ENCODE data around the gene LRRC9. TPM values are rescaled to one million over a fixed set of nuclear protein-coding genes. Genes with fewer than 3 reads are reported as not detected.
"Not testable (repeated sequence)": the region's sequence is repeated elsewhere in the genome, so short reads cannot be mapped to it uniquely, and the experiment has no call there.

LRRC9 gene
- polyA plus RNA-seq, 3 donors from 2014 or later = not detected

DNA sequence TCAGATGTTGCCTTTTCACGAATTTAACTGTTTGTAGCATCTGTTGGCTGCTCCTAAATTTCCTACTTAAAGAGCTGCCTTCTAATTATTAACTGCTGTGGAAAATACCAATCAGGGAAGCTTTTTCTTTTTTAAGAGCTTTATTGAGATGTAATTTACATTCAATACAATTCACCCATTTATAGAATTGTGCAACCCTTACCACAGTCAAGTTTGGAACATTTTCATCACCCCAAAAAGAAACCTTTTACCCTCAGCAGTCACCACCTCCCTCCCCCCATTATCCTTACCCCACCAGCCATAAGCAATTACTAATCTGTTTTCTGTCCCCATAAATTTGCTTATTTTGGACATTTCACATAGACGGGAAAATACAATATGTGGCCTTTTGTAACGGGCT, 173.1 kb downstream of the LRRC9 start:
- DNase-seq = peak in 2 of 3 donors; percentile 9 to 17
- Mint-ChIP-seq H3K36me3 (peaks cover 4% of the 10 kb centered on the region in 3 donors), H3K4me3 (peak overlapping the region; percentile 89 to 96 (median 91)), H3K9me3 (no peaks in the 10 kb centered on the region), H3K27ac (peak overlapping the region; percentile 95 to 97 (median 97)), H3K27me3 (ENCODE audit: low read depth in 3 of 3) (peaks cover 5 to 19% (median 18%) of the 10 kb centered on the region in 3 donors), H3K4me1 (peaks cover 58 to 68% of the 10 kb centered on the region in 2 donors)

GRCh38 chr14:60093606-60094005, 173.7 kb downstream of the LRRC9 start:
- H3K4me3 Mint-ChIP-seq = peak overlapping the region; percentile 89 to 96 (median 91)

DNA sequence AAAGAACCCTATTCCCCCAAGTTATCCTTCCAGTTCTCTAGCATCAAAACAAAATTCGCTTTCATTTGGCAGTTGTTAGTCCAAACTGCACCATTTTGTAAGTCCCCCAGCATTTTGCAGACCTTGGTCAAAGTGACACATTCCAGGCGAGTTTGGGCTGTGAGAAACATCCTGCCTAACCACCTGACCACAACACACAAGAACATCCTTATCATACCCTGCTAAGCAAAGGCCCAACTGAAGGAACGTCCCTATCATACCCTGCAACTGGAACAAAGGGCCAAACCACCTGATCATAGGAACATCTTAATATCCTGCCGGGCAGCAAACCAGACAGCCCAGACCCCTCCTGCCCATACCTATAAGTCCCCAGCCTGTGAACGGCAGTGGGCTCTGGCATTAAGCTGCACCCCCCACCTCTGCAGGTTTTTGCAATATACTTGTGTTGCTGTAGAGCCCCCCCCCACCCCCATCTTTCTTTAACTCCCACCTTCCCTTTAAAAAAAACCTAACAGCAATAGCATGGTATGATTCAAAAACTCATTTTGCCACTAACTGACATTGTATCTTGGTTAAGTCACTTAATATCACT, 174.5 kb downstream of the LRRC9 start:
- peak; percentile 47 to 60 (median 60) for DNase-seq
- peak overlapping the region; percentile 89 to 96 (median 91) for H3K4me3 Mint-ChIP-seq
- H3K4me1 Mint-ChIP-seq = peaks cover 61 to 78% of the 10 kb centered on the region in 2 donors
- peak overlapping the region; percentile 95 to 97 (median 97) for H3K27ac Mint-ChIP-seq
- H3K27me3 Mint-ChIP-seq (ENCODE audit: low read depth in 3 of 3) = peaks cover 5 to 18% (median 17%) of the 10 kb centered on the region in 3 donors
- no peaks in the 10 kb centered on the region for H3K9me3 Mint-ChIP-seq
- H3K36me3 Mint-ChIP-seq = peaks cover 7% of the 10 kb centered on the region in 3 donors

More at GRCh38 chr14:60093606-60094005, 173.7 kb downstream of the LRRC9 start:
- Mint-ChIP-seq H3K4me1 (peaks cover 61 to 73% of the 10 kb centered on the region in 2 donors), H3K27ac (peak overlapping the region; percentile 95 to 97 (median 97)), H3K27me3 (ENCODE audit: low read depth in 3 of 3) (peaks cover 5 to 18% (median 18%) of the 10 kb centered on the region in 3 donors), H3K9me3 (no peaks in the 10 kb centered on the region), H3K36me3 (peaks cover 7% of the 10 kb centered on the region in 3 donors)
- DNase-seq = no peak

- Mint-ChIP-seq H3K36me3 (peaks cover 7 to 10% (median 7%) of the 10 kb centered on the region in 3 donors), H3K27ac (peak overlapping the region; percentile 46 to 96 (median 75)), H3K9me3 (no peaks in the 10 kb centered on the region), H3K27me3 (ENCODE audit: low read depth in 3 of 3) (peaks cover 5 to 18% (median 18%) of the 10 kb centered on the region in 3 donors), H3K4me1 (peaks cover 67 to 86% of the 10 kb centered on the region in 2 donors), H3K4me3 (peak overlapping the region in 3 of 5 donors; percentile 5 to 21 (median 7))
- DNase-seq = no peak
Measured at GRCh38 chr14:60095231-60095630, 175.3 kb downstream of the LRRC9 start.

- Mint-ChIP-seq H3K4me3 (no peak overlapping the region), H3K36me3 (peaks cover 7 to 10% (median 7%) of the 10 kb centered on the region in 3 donors), H3K9me3 (no peaks in the 10 kb centered on the region), H3K27ac (peak overlapping the region; percentile 45 to 96 (median 66)), H3K27me3 (ENCODE audit: low read depth in 3 of 3) (peaks cover 5 to 18% (median 18%) of the 10 kb centered on the region in 3 donors), H3K4me1 (peaks cover 71 to 88% of the 10 kb centered on the region in 2 donors)
- no peak for DNase-seq
Measured at GRCh38 chr14:60095781-60096450, 176.0 kb downstream of the LRRC9 start.

DNA sequence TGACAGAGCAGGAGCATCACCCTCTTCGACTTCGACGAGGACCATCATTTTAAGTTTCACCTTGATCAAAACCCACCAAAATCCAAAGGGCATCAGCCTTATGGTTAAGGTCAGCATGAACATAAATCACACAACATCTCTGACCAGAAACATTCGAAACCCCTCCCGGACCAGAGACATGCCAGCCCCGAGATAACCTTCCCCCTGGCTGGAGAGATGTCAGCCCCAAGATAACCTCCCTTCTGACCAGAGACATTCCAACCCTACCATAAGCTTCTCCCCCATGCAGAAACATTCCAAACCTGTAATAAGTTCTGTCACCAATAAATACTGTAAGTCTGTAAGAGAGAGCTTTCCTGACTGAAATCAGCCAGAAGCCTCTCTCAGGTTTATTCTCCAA, 178.0 kb downstream of the LRRC9 start:
- Mint-ChIP-seq H3K4me1 (peaks cover 65 to 92% of the 10 kb centered on the region in 2 donors), H3K27ac (peak overlapping the region; percentile 45 to 96 (median 70)), H3K27me3 (ENCODE audit: low read depth in 3 of 3) (peaks cover 0 to 2% (median 0%) of the 10 kb centered on the region in 3 donors), H3K36me3 (peaks cover 7 to 11% (median 10%) of the 10 kb centered on the region in 3 donors), H3K4me3 (no peak overlapping the region), H3K9me3 (no peaks in the 10 kb centered on the region)
- no peak for DNase-seq

DNA sequence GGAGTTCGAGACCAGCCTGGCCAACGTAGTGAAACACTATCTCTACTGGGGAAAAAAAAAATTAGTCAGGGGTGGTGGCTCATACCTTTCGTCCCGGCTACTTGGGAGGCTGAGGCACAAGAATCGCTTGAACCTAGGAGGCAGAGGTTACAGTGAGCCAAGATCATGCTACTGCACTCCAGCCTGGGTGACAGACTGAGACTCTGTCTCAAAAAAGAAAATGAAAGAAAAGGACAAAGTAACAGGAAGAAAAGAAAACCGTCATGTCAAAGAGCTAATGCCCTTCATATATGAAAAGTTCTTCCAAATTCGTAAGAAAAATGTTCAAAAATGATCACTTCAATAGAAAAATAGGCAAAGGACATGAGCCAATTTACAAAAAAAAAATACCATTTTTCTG, 179.9 kb downstream of the LRRC9 start:
- Mint-ChIP-seq H3K36me3 (peaks cover 7 to 11% (median 10%) of the 10 kb centered on the region in 3 donors), H3K4me3 (peak overlapping the region; percentile 67 to 80 (median 70)), H3K4me1 (peaks cover 55 to 90% of the 10 kb centered on the region in 2 donors), H3K27ac (peak overlapping the region; percentile 88 to 99 (median 94))
- not testable (repeated sequence) for H3K27me3 Mint-ChIP-seq (ENCODE audit: low read depth in 3 of 3); H3K9me3 Mint-ChIP-seq
- DNase-seq = peak; percentile 10 to 31 (median 22)

- no peak overlapping the region for H3K4me3 Mint-ChIP-seq
- DNase-seq = no peak
- H3K36me3 Mint-ChIP-seq = peaks cover 7 to 11% (median 10%) of the 10 kb centered on the region in 3 donors
- H3K27me3 Mint-ChIP-seq (ENCODE audit: low read depth in 3 of 3) = peaks cover 0 to 2% (median 0%) of the 10 kb centered on the region in 3 donors
- peak overlapping the region in 1 of 6 donors; percentile 96 for H3K27ac Mint-ChIP-seq
- no peaks in the 10 kb centered on the region for H3K9me3 Mint-ChIP-seq
- H3K4me1 Mint-ChIP-seq = peaks cover 47 to 91% of the 10 kb centered on the region in 2 donors
Measured at GRCh38 chr14:60101786-60102185, 181.8 kb downstream of the LRRC9 start.

DNA sequence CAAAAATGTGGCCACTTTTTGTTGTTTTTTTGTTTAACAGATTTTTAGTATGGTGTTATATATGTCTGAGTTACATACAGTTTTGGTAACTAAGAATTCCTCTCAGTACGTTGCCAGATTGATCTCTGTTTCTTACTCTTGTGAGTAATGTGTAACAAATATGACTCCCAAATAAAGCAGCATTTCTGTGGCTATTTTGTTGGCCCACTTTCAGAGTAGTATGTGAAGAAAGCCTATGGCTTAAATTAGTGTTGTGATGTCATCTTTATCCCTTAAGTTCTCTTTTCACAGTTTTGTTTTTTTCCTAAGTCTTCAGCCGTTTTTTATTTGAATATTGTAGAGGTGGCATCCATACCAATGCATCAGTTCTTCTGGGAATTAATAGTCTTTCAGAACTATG, 182.4 kb downstream of the LRRC9 start:
- Mint-ChIP-seq H3K4me3 (no peak overlapping the region), H3K9me3 (no peaks in the 10 kb centered on the region), H3K27me3 (ENCODE audit: low read depth in 3 of 3) (peaks cover 0 to 2% (median 0%) of the 10 kb centered on the region in 3 donors), H3K27ac (peak overlapping the region; percentile 24 to 96 (median 41)), H3K4me1 (peaks cover 45 to 90% of the 10 kb centered on the region in 2 donors), H3K36me3 (peaks cover 7 to 11% (median 10%) of the 10 kb centered on the region in 3 donors)
- no peak for DNase-seq

DNA sequence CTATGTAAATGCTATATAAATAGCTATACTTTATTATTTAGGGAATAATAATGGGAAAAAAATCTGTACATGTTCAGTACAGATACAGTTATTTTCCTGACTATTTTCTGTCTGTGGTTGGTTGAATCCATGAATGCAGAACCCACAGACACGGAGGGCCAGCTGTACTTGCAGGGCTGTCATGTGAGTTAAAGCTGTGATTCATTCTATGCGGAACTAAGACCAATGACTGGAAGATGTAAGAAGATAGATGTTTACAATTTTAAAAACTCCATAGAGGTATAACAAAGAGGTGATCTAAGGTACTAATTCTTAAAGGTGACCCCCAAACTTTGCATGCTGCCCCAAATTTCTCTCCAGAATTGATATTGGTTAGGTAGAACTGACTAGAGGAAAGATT, 186.4 kb downstream of the LRRC9 start:
- Mint-ChIP-seq H3K9me3 (no peaks in the 10 kb centered on the region), H3K27ac (peak overlapping the region in 4 of 6 donors; percentile 0 to 68 (median 37)), H3K36me3 (peaks cover 3 to 9% (median 9%) of the 10 kb centered on the region in 3 donors), H3K4me1 (peaks cover 30 to 87% of the 10 kb centered on the region in 2 donors), H3K27me3 (ENCODE audit: low read depth in 3 of 3) (no peaks in the 10 kb centered on the region), H3K4me3 (no peak overlapping the region)
- no peak for DNase-seq

DNA sequence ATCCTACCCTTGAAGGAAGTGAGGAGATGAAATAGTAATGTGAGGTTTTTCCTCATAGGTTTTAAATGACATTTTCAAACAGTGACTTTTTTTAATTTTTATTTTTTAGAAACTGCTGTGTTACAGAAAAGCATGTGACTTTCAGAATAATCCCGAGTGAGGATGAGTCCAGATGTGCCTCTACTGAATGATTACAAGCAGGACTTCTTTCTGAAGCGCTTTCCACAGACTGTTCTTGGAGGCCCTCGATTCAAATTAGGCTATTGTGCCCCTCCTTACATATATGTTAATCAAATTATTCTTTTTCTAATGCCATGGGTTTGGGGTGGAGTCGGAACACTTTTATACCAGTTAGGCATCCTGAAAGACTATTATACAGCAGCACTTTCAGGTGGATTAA, 187.5 kb downstream of the LRRC9 start:
- Mint-ChIP-seq H3K9me3 (no peaks in the 10 kb centered on the region), H3K4me1 (peaks cover 28 to 86% of the 10 kb centered on the region in 2 donors), H3K27ac (peak overlapping the region in 4 of 6 donors; percentile 14 to 71 (median 50)), H3K27me3 (ENCODE audit: low read depth in 3 of 3) (no peaks in the 10 kb centered on the region), H3K36me3 (peaks cover 3 to 9% (median 6%) of the 10 kb centered on the region in 3 donors), H3K4me3 (no peak overlapping the region)
- no peak for DNase-seq

GRCh38 chr14:60111732-60112131, 191.8 kb downstream of the LRRC9 start:
- Mint-ChIP-seq H3K27ac (peak overlapping the region in 1 of 6 donors; percentile 25), H3K9me3 (no peaks in the 10 kb centered on the region), H3K4me3 (no peak overlapping the region), H3K4me1 (peaks cover 16 to 68% of the 10 kb centered on the region in 2 donors), H3K27me3 (ENCODE audit: low read depth in 3 of 3) (peaks cover 0 to 2% (median 0%) of the 10 kb centered on the region in 3 donors), H3K36me3 (peaks cover 6 to 10% (median 9%) of the 10 kb centered on the region in 3 donors)
- DNase-seq = no peak

Data from immature natural killer cell (primary cell).